Nephron progenitor cell (in vitro differentiated cells): ENCODE data around the gene CRADD.

Source experiments
- DNase-seq: peaks from one replicate; pipeline ENCODE4 v3.0.0; 2021
- H3K27ac Mint-ChIP-seq: 2 replicates; pipeline ENCODE4 v1.8.0; 2021; ENCODE audit warnings: mild to moderate bottlenecking, moderate library complexity, mixed read lengths
- H3K27me3 Mint-ChIP-seq: 2 replicates; pipeline ENCODE4 v1.8.0; 2021; ENCODE audit warnings: mild to moderate bottlenecking, low read depth, mixed read lengths; ENCODE audit not compliant: poor library complexity
- H3K36me3 Mint-ChIP-seq: 2 replicates; pipeline ENCODE4 v1.8.0; 2021; ENCODE audit warnings: low read depth, mixed read lengths
- H3K4me1 Mint-ChIP-seq: 2 replicates; pipeline ENCODE4 v1.8.0; 2021; ENCODE audit warnings: mixed read lengths
- H3K4me3 Mint-ChIP-seq: 2 replicates; pipeline ENCODE4 v1.8.0; 2021; ENCODE audit warnings: mild to moderate bottlenecking, moderate library complexity, mixed read lengths
- H3K9me3 Mint-ChIP-seq: 2 replicates; pipeline ENCODE4 v1.8.0; 2021; ENCODE audit warnings: mild to moderate bottlenecking, moderate library complexity, mixed read lengths
- CTCF ChIP-seq: fragments of 200-600 bp; sonication (generic); IDR thresholded peaks from 2 replicates; pipeline ENCODE4 v1.5.0; 2021; ENCODE audit warnings: antibody characterized with exemption

CRADD gene

GRCh38 chr12:93852173-93852591 is 175.0 kb downstream of the CRADD start:
- no peaks in the 10 kb centered on the region for H3K27me3 Mint-ChIP-seq
- no peak overlapping the region for H3K4me3 Mint-ChIP-seq
- H3K9me3 Mint-ChIP-seq, result peaks cover 7% of the 10 kb centered on the region
- peak overlapping the region; percentile 81 for H3K27ac Mint-ChIP-seq
- DNase-seq, result no peak
- H3K4me1 Mint-ChIP-seq, result peaks cover 56% of the 10 kb centered on the region
- TF ChIP-seq CTCF, result no peak
- H3K36me3 Mint-ChIP-seq, result peaks cover 11% of the 10 kb centered on the region

- DNase-seq, result no peak
- no peaks in the 10 kb centered on the region for H3K9me3 Mint-ChIP-seq
- no peak overlapping the region for H3K27ac Mint-ChIP-seq
- peaks cover 6% of the 10 kb centered on the region for H3K36me3 Mint-ChIP-seq
- no peak for TF ChIP-seq CTCF
- no peaks in the 10 kb centered on the region for H3K27me3 Mint-ChIP-seq
- H3K4me1 Mint-ChIP-seq, result peaks cover 68% of the 10 kb centered on the region
- no peak overlapping the region for H3K4me3 Mint-ChIP-seq
These were observed 176.7 kb downstream of the CRADD start for GRCh38 chr12:93853698-93854478.

- Mint-ChIP-seq H3K27me3 (peaks cover 3% of the 10 kb centered on the region), H3K4me3 (no peak overlapping the region), H3K9me3 (peaks cover 2% of the 10 kb centered on the region), H3K27ac (no peak overlapping the region), H3K4me1 (peaks cover 68% of the 10 kb centered on the region), H3K36me3 (peaks cover 2% of the 10 kb centered on the region)
- no peak for TF ChIP-seq CTCF
- no peak for DNase-seq
These were observed 178.1 kb downstream of the CRADD start for GRCh38 chr12:93855261-93855660.

- Mint-ChIP-seq H3K4me3 (no peak overlapping the region), H3K4me1 (peaks cover 77% of the 10 kb centered on the region), H3K9me3 (peaks cover 10% of the 10 kb centered on the region), H3K27me3 (peaks cover 3% of the 10 kb centered on the region), H3K27ac (no peak overlapping the region), H3K36me3 (peaks cover 11% of the 10 kb centered on the region)
- TF ChIP-seq CTCF, result no peak
- no peak for DNase-seq
These were observed 179.4 kb downstream of the CRADD start for GRCh38 chr12:93856611-93857010.

GRCh38 chr12:93857279-93857938 is 180.2 kb downstream of the CRADD start:
- Mint-ChIP-seq H3K4me3 (no peak overlapping the region), H3K4me1 (peaks cover 69% of the 10 kb centered on the region), H3K27me3 (peaks cover 3% of the 10 kb centered on the region), H3K36me3 (peaks cover 15% of the 10 kb centered on the region), H3K27ac (no peak overlapping the region), H3K9me3 (peaks cover 16% of the 10 kb centered on the region)
- DNase-seq, result no peak
- TF ChIP-seq CTCF, result no peak
